Endothelial cell of umbilical vein (primary cell): ENCODE data around the gene NAA38. TPM values are rescaled to one million over a fixed set of nuclear protein-coding genes. Genes with fewer than 3 reads are reported as not detected.
A peak's percentile ranks its signal among the peaks of the same experiment; 100 is the strongest.

Experiments
- BruUV-seq: library from RNA; stranded (reverse); fragments of 400-500 nt; replicated peaks from 2 replicates; lab custom pipeline; 2021; lab: Mats Ljungman, UMichigan
- CTCF ChIA-PET: fragments of 300-600, 350-600 bp; sonication (Branson Sonifier 250); formaldehyde crosslinking; loops from one replicate; lab custom pipeline; 2021; ENCODE audit warnings: antibody characterized with exemption, inconsistent platforms; lab: Charles Lee
- POLR2A ChIA-PET: fragments of 300-600, 350-600 bp; sonication (Branson Sonifier 250); formaldehyde crosslinking; loops from one replicate; lab custom pipeline; 2021; ENCODE audit warnings: antibody characterized with exemption, inconsistent platforms; lab: Charles Lee
- DNase-seq: peaks from one replicate; pipeline ENCODE4 v3.0.0-alpha.2; 2011; ENCODE audit warnings: low read depth, low spot score
- FAIRE-seq: peaks from 2 replicates; lab custom pipeline; 2011; peaks lifted over from hg19 to GRCh38; lab: Jason Lieb, UNC
- H2AFZ ChIP-seq: 2 replicates; pipeline ENCODE4 v1.6.0; 2012; ENCODE audit warnings: low read depth, low read length, control low read depth, inconsistent platforms
- H3K27ac ChIP-seq: 2 replicates; pipeline ENCODE4 v1.5.1; 2011; ENCODE audit warnings: low read depth, mild to moderate bottlenecking, control low read depth, low read length, moderate library complexity; ENCODE audit not compliant: insufficient read depth
- H3K27me3 ChIP-seq, 2 experiments: 2 replicates each; pipeline versions ENCODE4 v1.6.0 to v1.6.1; 2011; ENCODE audit warnings: low read length in 2 of 2, mixed read lengths in 1 of 2; ENCODE audit not compliant: control insufficient read depth in 2 of 2, insufficient read depth in 2 of 2
- H3K36me3 ChIP-seq, 2 experiments: 2 replicates in 1 of 2; 3 replicates in 1 of 2; pipeline ENCODE4 v1.5.1; 2011; ENCODE audit warnings: low read length in 2 of 2, mild to moderate bottlenecking in 1 of 2, moderate library complexity in 1 of 2; ENCODE audit not compliant: control insufficient read depth in 2 of 2, insufficient read depth in 2 of 2; ENCODE audit errors: extremely low read depth in 1 of 2
- H3K4me1 ChIP-seq: 3 replicates; pipeline ENCODE4 v1.5.1; 2011; ENCODE audit warnings: mild to moderate bottlenecking, low read length; ENCODE audit not compliant: control insufficient read depth, insufficient read depth; ENCODE audit errors: extremely low read depth
- H3K4me2 ChIP-seq: 2 replicates; pipeline ENCODE4 v1.6.1; 2011; ENCODE audit warnings: low read length, control low read depth, mixed read lengths; ENCODE audit not compliant: insufficient read depth
- H3K4me3 ChIP-seq, 3 experiments: fragments of 200-600 bp in 1 of 3; sonication (generic), shearing (Covaris generic) in 1 of 3; replicated peaks in 1 of 3; 2 replicates each; pipeline ENCODE4 v1.5.1; 2011 to 2016; ENCODE audit warnings: control low read depth in 3 of 3, low read length in 3 of 3, mild to moderate bottlenecking in 2 of 3, inconsistent platforms in 1 of 3, low read depth in 1 of 3, moderate library complexity in 1 of 3; ENCODE audit not compliant: insufficient read depth in 1 of 3
- H3K79me2 ChIP-seq: 2 replicates; pipeline ENCODE4 v1.6.0; 2012; ENCODE audit warnings: low read length, inconsistent platforms; ENCODE audit not compliant: control insufficient read depth, insufficient read depth
- H3K9ac ChIP-seq: replicated peaks from 2 replicates; pipeline ENCODE3; 2011; ENCODE audit warnings: low read length, control low read depth; ENCODE audit not compliant: insufficient read depth; ENCODE audit errors: extremely low read depth
- H3K9me1 ChIP-seq: replicated peaks from 3 replicates; pipeline ENCODE4 v1.6.0; 2011; ENCODE audit warnings: mild to moderate bottlenecking, low read length; ENCODE audit not compliant: control insufficient read depth, insufficient read depth; ENCODE audit errors: extremely low read depth
- H3K9me3 ChIP-seq: replicated peaks from 2 replicates; pipeline ENCODE4 v1.5.1; 2012; ENCODE audit warnings: low read length, inconsistent platforms; ENCODE audit not compliant: control insufficient read depth, insufficient read depth
- H4K20me1 ChIP-seq: replicated peaks from 2 replicates; pipeline ENCODE3; 2011; ENCODE audit warnings: mild to moderate bottlenecking, low read length; ENCODE audit not compliant: control insufficient read depth, insufficient read depth; ENCODE audit errors: extremely low read depth
- EZH2 ChIP-seq: IDR thresholded peaks from 2 replicates; pipeline ENCODE4 v1.6.1; 2012; ENCODE audit warnings: borderline replicate concordance, low read depth, mild to moderate bottlenecking, moderate library complexity, low read length, inconsistent platforms; ENCODE audit not compliant: severe bottlenecking
- FOS ChIP-seq: IDR thresholded peaks from 2 replicates; pipeline ENCODE4 v1.6.1; 2011; ENCODE audit warnings: mild to moderate bottlenecking, low read length, moderate library complexity, borderline replicate concordance; ENCODE audit not compliant: insufficient read depth
- GATA2 ChIP-seq: IDR thresholded peaks from 2 replicates; pipeline ENCODE4 v1.7.0; 2011; ENCODE audit warnings: low read depth, mild to moderate bottlenecking, moderate library complexity, mixed read lengths, low read length; ENCODE audit not compliant: insufficient read length, insufficient read depth
- JUN ChIP-seq: IDR thresholded peaks from 2 replicates; pipeline ENCODE4 v1.6.1; 2011; ENCODE audit warnings: borderline replicate concordance, low read depth; ENCODE audit not compliant: insufficient read length, insufficient read depth
- MYC ChIP-seq: IDR thresholded peaks from one replicate; pipeline ENCODE4 v1.6.1; 2011; ENCODE audit warnings: mild to moderate bottlenecking, low read depth, low read length
- POLR2A ChIP-seq: IDR thresholded peaks from 2 replicates; pipeline ENCODE4 v1.6.1; 2012; ENCODE audit warnings: low read depth, mild to moderate bottlenecking, control low read depth, low read length
- POLR2AphosphoS5 ChIP-seq: IDR thresholded peaks from 2 replicates; pipeline ENCODE4 v1.6.1; 2012; ENCODE audit warnings: low read depth, mild to moderate bottlenecking, control low read depth, low read length, moderate library complexity; ENCODE audit not compliant: insufficient read depth
- dilution Hi-C: fragments of 300-500 bp; cut with MboI; formaldehyde crosslinking; loops from one replicate; pipeline ENCODE4 v1.15.0; 2019; ENCODE audit warnings: low sequenced_read_pairs; ENCODE audit not compliant: extremely low pct_ligation_motif_present
- intact Hi-C: fragments of 100-400 bp; cut with micrococcal nuclease; formaldehyde crosslinking; loops from one replicate; pipeline ENCODE4 v1.10.0; 2022
- polyA plus RNA-seq, 4 experiments: library from polyadenylated mRNA; depleted of rRNA in 3 of 4; stranded (reverse) in 3 of 4; unstranded in 1 of 4; fragments of >200 nt; gene quantifications; 2 replicates each; pipeline versions ENCODE4 v1.2.1 to v1.2.3, GENCODE V29; 2011 to 2012; ENCODE audit warnings: missing spikeins in 1 of 4
- total RNA-seq: library from RNA; stranded (reverse); gene quantifications from 2 replicates; pipeline ENCODE4 v1.2.3, GENCODE V29; 2021
- TF ChIP-seq, protein P1 (sequence below), 2 donors: IDR thresholded peaks; 1 replicate in 1 of 2; 2 replicates in 1 of 2; pipeline ENCODE4 v1.5.1; 2011; ENCODE audit warnings: low read length in 2 of 2, mild to moderate bottlenecking in 2 of 2, moderate library complexity in 2 of 2, control low read depth in 1 of 2, inconsistent platforms in 1 of 2, low read depth in 1 of 2; ENCODE audit not compliant: insufficient read depth in 1 of 2; ENCODE audit errors: extremely low read depth in 1 of 2
- TF ChIP-seq, protein P2 (sequence below): IDR thresholded peaks from 2 replicates; pipeline ENCODE4 v1.6.1; 2011; ENCODE audit not compliant: insufficient read depth, insufficient read length

NAA38 gene
- total and polyA plus RNA-seq, 2 donors (not counting 3 experiments of a cell fraction or from before 2014, with no cell fraction given), result 119 to 267 TPM

- CTCF ChIA-PET, result interaction anchor here (0.8 to 5.8 kb wide), 20 partner anchors 9 to 226 kb away, joined by 3 to 32 read pairs (median 4); partner anchors contain the start of genes CHD3, CYB5D1, NAA38 and TMEM88
- no peaks in the 10 kb centered on the region for H3K36me3 ChIP-seq
- H3K4me2 ChIP-seq, result peak overlapping the region; percentile 79
- DNase-seq (no peak), FAIRE-seq (no peak)
- H3K4me3 ChIP-seq, result peak overlapping the region; percentile 34 to 64 (median 61)
- dilution Hi-C loops, result no loop called here
- H3K9me1 ChIP-seq, result no peaks in the 10 kb centered on the region
- intact Hi-C loops, result loop anchor here (1.0 kb wide), 2 partner anchors 17 to 53 kb away; no protein-coding TSS in a partner anchor
- POLR2A ChIA-PET, result interaction anchor here (1.6 kb wide), 1 partner anchor 10 kb away, joined by 6 read pairs; no protein-coding TSS in a partner anchor
- peak overlapping the region; percentile 94 for H3K27ac ChIP-seq
- peak overlapping the region; percentile 96 for H3K9ac ChIP-seq
- peaks cover 32% of the 10 kb centered on the region for H3K4me1 ChIP-seq
- H3K79me2 ChIP-seq, result no peaks in the 10 kb centered on the region
- no peaks in the 10 kb centered on the region for H4K20me1 ChIP-seq
- TF ChIP-seq, protein P1, sequence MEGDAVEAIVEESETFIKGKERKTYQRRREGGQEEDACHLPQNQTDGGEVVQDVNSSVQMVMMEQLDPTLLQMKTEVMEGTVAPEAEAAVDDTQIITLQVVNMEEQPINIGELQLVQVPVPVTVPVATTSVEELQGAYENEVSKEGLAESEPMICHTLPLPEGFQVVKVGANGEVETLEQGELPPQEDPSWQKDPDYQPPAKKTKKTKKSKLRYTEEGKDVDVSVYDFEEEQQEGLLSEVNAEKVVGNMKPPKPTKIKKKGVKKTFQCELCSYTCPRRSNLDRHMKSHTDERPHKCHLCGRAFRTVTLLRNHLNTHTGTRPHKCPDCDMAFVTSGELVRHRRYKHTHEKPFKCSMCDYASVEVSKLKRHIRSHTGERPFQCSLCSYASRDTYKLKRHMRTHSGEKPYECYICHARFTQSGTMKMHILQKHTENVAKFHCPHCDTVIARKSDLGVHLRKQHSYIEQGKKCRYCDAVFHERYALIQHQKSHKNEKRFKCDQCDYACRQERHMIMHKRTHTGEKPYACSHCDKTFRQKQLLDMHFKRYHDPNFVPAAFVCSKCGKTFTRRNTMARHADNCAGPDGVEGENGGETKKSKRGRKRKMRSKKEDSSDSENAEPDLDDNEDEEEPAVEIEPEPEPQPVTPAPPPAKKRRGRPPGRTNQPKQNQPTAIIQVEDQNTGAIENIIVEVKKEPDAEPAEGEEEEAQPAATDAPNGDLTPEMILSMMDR (IDR thresholded peaks at IDR 0.05; ENCODE audit: extremely low read depth in 1 of 2, insufficient read depth in 1 of 2, low read depth in 1 of 2, low read length in 2 of 2), result no peak
- TF ChIP-seq JUN (no peak), POLR2A (no peak), MYC (no peak), FOS (no peak), GATA2 (no peak), EZH2 (no peak), POLR2AphosphoS5 (no peak)
- TF ChIP-seq, protein P2, sequence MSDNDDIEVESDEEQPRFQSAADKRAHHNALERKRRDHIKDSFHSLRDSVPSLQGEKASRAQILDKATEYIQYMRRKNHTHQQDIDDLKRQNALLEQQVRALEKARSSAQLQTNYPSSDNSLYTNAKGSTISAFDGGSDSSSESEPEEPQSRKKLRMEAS, result no peak
- BruUV-seq, result no TSS peak
- H3K27me3 ChIP-seq, result peaks cover 0 to 3% of the 10 kb centered on the region in 2 experiments
- H2AFZ ChIP-seq, result peak overlapping the region; percentile 68
- no peaks in the 10 kb centered on the region for H3K9me3 ChIP-seq
Observed at GRCh38 chr17:7834542-7834956, 22.8 kb downstream of the NAA38 start.
